Panc1 (cell line): ENCODE data around the gene C11orf24. TPM values are rescaled to one million over a fixed set of nuclear protein-coding genes. Genes with fewer than 3 reads are reported as not detected.

ENCODE experiments used
- ATAC-seq: fragments of 200-7000 bp; cut with Tn5 transposase; 2 replicates; pipeline ENCODE4 v1.9.1; 2020; ENCODE audit warnings: mild to moderate bottlenecking, moderate library complexity
- BruUV-seq: library from RNA; stranded (reverse); fragments of 400-500 nt; replicated peaks from 2 replicates; lab custom pipeline; 2021; lab: Mats Ljungman, UMichigan
- CTCF ChIA-PET: fragments of 300-600 bp; sonication (Branson Sonifier 250); formaldehyde crosslinking; loops from one replicate; lab custom pipeline; 2022; ENCODE audit warnings: antibody characterized with exemption; lab: Charles Lee
- POLR2A ChIA-PET: fragments of 300-600 bp; sonication (Branson Sonifier 250); formaldehyde crosslinking; loops from one replicate; lab custom pipeline; 2022; ENCODE audit warnings: antibody characterized with exemption; lab: Charles Lee
- DNase-seq: peaks from one replicate; pipeline ENCODE4 v3.0.0-alpha.2; 2010; ENCODE audit warnings: low read depth, low spot score
- H3K27ac ChIP-seq: 2 replicates; pipeline ENCODE4 v1.5.1; 2011; ENCODE audit warnings: mild to moderate bottlenecking, low read length, inconsistent platforms
- H3K27me3 ChIP-seq: fragments of 200-500 bp; sonication (Bioruptor generic); 2 replicates; pipeline ENCODE4 v1.6.0; 2014; ENCODE audit warnings: low read length, inconsistent platforms; ENCODE audit not compliant: control insufficient read depth, insufficient read depth
- H3K36me3 ChIP-seq: fragments of 200-500 bp; sonication (Bioruptor generic); 2 replicates; pipeline ENCODE4 v1.5.1; 2014; ENCODE audit warnings: inconsistent platforms, mild to moderate bottlenecking, low read length, moderate library complexity; ENCODE audit not compliant: control insufficient read depth, insufficient read depth
- H3K4me1 ChIP-seq: 2 replicates; pipeline ENCODE4 v1.5.1; 2011; ENCODE audit warnings: inconsistent platforms, mild to moderate bottlenecking, low read length, moderate library complexity; ENCODE audit not compliant: control insufficient read depth, insufficient read depth
- H3K4me3 ChIP-seq, 2 experiments: 2 replicates each; pipeline ENCODE4 v1.5.1; 2011 to 2012; ENCODE audit warnings: low read depth in 2 of 2, low read length in 2 of 2, mild to moderate bottlenecking in 2 of 2, inconsistent platforms in 1 of 2, moderate library complexity in 1 of 2
- H3K9me3 ChIP-seq: fragments of 200-500 bp; sonication (Bioruptor generic); 2 replicates; pipeline ENCODE4 v1.5.1; 2014; ENCODE audit warnings: low read depth, mild to moderate bottlenecking, inconsistent platforms, low read length, moderate library complexity; ENCODE audit not compliant: control insufficient read depth, insufficient read depth
- POLR2AphosphoS5 ChIP-seq: IDR thresholded peaks from 2 replicates; pipeline ENCODE4 v1.6.1; 2012; ENCODE audit warnings: mild to moderate bottlenecking, low read depth, low read length, moderate library complexity
- SIN3A ChIP-seq: IDR thresholded peaks from 2 replicates; pipeline ENCODE4 v1.6.1; 2012; ENCODE audit warnings: low read depth, mild to moderate bottlenecking, low read length, moderate library complexity, borderline replicate concordance; ENCODE audit not compliant: insufficient read depth
- TCF7L2 ChIP-seq: IDR thresholded peaks from 2 replicates; pipeline ENCODE4 v1.6.1; 2011; ENCODE audit warnings: mild to moderate bottlenecking, low read depth, low read length, inconsistent platforms
- in situ Hi-C: cut with HindIII; loops from 2 replicates; pipeline ENCODE4 v1.10.0; 2016; ENCODE audit warnings: low sequenced_read_pairs, low pct_unique_long_range_greater_than_20kb
- intact Hi-C: fragments of 100-400 bp; cut with micrococcal nuclease; formaldehyde crosslinking; loops from one replicate; pipeline ENCODE4 v1.10.0; 2022; ENCODE audit not compliant: unreplicated experiment
- total RNA-seq: library from RNA; stranded (reverse); gene quantifications from one replicate; pipeline ENCODE4 v1.2.1, GENCODE V29; 2021; ENCODE audit not compliant: unreplicated experiment
- TF ChIP-seq, protein P1 (sequence below): fragments of 450-650 bp; IDR thresholded peaks from 2 replicates; pipeline ENCODE4 v1.5.1; 2017; ENCODE audit warnings: mild to moderate bottlenecking
- TF ChIP-seq, protein P2 (sequence below), 2 experiments: IDR thresholded peaks; 2 replicates each; pipeline ENCODE4 v1.6.1; 2011 to 2012; ENCODE audit warnings: low read depth in 2 of 2, control low read depth in 1 of 2, low read length in 1 of 2, mild to moderate bottlenecking in 1 of 2, moderate library complexity in 1 of 2; ENCODE audit not compliant: insufficient read depth in 1 of 2

The C11orf24 gene
- total RNA-seq, 1 experiment from 2014 or later: 53.1 TPM

DNA sequence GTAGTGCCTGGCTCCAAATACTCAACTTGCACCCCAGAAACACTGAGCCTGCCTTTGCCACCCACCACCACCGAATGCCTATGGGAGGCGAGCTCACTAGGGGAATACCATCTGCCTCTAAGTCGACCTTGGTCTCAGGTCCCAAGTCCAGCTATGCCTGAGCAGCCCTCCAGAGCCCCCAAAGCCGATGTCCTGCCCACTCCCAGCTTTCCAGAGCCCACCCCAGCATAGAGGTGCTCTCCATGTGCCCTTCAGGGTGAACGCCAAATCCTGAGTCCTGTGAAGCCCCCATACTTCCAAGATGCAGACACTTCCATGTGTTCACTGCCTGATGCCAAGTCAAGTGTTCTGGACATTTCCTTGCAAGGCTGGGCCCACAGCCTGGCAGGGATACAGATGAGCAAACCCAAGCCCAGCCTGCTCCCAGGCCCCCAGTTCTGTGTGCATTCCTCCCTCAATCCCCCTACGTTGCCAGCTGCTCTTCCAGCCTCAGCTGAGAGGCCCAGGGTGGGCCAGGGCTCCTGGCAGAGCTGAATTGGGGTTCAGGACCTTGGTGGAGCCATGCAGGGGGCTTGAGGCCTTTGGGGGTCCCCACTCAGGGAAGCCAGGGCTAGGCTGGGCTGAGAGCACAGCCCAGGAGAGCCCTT, 56.1 kb downstream of the C11orf24 start:
- 0 out of 2 replicates have a peak overlapping the region, but pooled peaks have one; percentile 13 for H3K27ac ChIP-seq
- H3K9me3 ChIP-seq: no peaks in the 10 kb centered on the region
- no TSS peak for BruUV-seq
- no peak overlapping the region for H3K4me3 ChIP-seq
- intact Hi-C loops (loop anchor here (10.0 kb wide), 1 partner anchor 79 kb away; no protein-coding TSS in a partner anchor), in situ Hi-C loops (no loop called here)
- no peaks in the 10 kb centered on the region for H3K36me3 ChIP-seq
- no peak for ATAC-seq
- ChIA-PET CTCF (interaction anchor here (0.5 to 0.7 kb wide), 2 partner anchors 42 to 353 kb away, joined by 3 to 5 read pairs; no protein-coding TSS in a partner anchor), POLR2A (no interaction called here)
- H3K4me1 ChIP-seq: peaks cover 25% of the 10 kb centered on the region
- H3K27me3 ChIP-seq: no peaks in the 10 kb centered on the region; the same call in 1 of the 2 replicates
- no peak for DNase-seq
- TF ChIP-seq POLR2AphosphoS5 (no peak), TCF7L2 (no peak), SIN3A (no peak)
- TF ChIP-seq, protein P1, sequence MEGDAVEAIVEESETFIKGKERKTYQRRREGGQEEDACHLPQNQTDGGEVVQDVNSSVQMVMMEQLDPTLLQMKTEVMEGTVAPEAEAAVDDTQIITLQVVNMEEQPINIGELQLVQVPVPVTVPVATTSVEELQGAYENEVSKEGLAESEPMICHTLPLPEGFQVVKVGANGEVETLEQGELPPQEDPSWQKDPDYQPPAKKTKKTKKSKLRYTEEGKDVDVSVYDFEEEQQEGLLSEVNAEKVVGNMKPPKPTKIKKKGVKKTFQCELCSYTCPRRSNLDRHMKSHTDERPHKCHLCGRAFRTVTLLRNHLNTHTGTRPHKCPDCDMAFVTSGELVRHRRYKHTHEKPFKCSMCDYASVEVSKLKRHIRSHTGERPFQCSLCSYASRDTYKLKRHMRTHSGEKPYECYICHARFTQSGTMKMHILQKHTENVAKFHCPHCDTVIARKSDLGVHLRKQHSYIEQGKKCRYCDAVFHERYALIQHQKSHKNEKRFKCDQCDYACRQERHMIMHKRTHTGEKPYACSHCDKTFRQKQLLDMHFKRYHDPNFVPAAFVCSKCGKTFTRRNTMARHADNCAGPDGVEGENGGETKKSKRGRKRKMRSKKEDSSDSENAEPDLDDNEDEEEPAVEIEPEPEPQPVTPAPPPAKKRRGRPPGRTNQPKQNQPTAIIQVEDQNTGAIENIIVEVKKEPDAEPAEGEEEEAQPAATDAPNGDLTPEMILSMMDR: no peak
- TF ChIP-seq, protein P2, sequence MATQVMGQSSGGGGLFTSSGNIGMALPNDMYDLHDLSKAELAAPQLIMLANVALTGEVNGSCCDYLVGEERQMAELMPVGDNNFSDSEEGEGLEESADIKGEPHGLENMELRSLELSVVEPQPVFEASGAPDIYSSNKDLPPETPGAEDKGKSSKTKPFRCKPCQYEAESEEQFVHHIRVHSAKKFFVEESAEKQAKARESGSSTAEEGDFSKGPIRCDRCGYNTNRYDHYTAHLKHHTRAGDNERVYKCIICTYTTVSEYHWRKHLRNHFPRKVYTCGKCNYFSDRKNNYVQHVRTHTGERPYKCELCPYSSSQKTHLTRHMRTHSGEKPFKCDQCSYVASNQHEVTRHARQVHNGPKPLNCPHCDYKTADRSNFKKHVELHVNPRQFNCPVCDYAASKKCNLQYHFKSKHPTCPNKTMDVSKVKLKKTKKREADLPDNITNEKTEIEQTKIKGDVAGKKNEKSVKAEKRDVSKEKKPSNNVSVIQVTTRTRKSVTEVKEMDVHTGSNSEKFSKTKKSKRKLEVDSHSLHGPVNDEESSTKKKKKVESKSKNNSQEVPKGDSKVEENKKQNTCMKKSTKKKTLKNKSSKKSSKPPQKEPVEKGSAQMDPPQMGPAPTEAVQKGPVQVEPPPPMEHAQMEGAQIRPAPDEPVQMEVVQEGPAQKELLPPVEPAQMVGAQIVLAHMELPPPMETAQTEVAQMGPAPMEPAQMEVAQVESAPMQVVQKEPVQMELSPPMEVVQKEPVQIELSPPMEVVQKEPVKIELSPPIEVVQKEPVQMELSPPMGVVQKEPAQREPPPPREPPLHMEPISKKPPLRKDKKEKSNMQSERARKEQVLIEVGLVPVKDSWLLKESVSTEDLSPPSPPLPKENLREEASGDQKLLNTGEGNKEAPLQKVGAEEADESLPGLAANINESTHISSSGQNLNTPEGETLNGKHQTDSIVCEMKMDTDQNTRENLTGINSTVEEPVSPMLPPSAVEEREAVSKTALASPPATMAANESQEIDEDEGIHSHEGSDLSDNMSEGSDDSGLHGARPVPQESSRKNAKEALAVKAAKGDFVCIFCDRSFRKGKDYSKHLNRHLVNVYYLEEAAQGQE (IDR thresholded peaks at IDR 0.05; ENCODE audit: insufficient read depth in 1 of 2, low read depth in 2 of 2, low read length in 1 of 2): no peak

DNA sequence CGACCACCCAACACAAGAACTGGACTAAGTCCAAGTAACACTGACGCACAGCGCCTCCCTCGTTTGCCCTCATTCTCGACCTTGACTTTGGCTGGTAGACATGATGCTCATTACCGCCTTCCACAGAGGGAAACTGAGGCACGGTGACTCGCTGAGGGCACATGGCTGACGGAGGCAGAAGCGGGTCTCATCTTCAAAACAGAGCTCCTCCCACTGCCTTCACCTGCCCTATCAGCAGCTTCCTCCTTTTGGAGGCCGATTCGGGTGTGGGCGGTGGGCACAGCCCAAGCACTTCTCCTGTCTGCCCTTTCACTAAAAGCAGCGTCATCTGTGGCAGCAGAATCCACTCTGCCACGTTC, 56.7 kb downstream of the C11orf24 start:
- no peak overlapping the region for H3K27ac ChIP-seq
- H3K4me3 ChIP-seq: no peak overlapping the region
- intact Hi-C loops (loop anchor here (10.0 kb wide), 1 partner anchor 80 kb away; no protein-coding TSS in a partner anchor), in situ Hi-C loops (no loop called here)
- no TSS peak for BruUV-seq
- no peaks in the 10 kb centered on the region; the same call in 1 of the 2 replicates for H3K27me3 ChIP-seq
- POLR2A ChIA-PET: no interaction called here
- peaks cover 31% of the 10 kb centered on the region for H3K4me1 ChIP-seq
- H3K9me3 ChIP-seq: no peaks in the 10 kb centered on the region
- CTCF ChIA-PET: interaction anchor here (0.7 kb wide), 1 partner anchor 43 kb away, joined by 3 read pairs; no protein-coding TSS in a partner anchor
- TF ChIP-seq SIN3A: no peak
- TF ChIP-seq, protein P2 (IDR thresholded peaks at IDR 0.05; ENCODE audit: insufficient read depth in 1 of 2, low read depth in 2 of 2, low read length in 1 of 2): no peak
- no peak for TF ChIP-seq POLR2AphosphoS5
- TF ChIP-seq, protein P1: no peak
- TF ChIP-seq TCF7L2: no peak
- H3K36me3 ChIP-seq: no peaks in the 10 kb centered on the region
- ATAC-seq: no peak
- DNase-seq: no peak
